HG03103 (cell line): ENCODE measurements around the gene ADAMTS8.

Source experiments
- ATAC-seq: cut with Tn5 transposase; IDR thresholded peaks from one replicate; pipeline ENCODE4 v1.9.1; 2021; ENCODE audit warnings: low read depth; ENCODE audit not compliant: unreplicated experiment

The ADAMTS8 gene

DNA sequence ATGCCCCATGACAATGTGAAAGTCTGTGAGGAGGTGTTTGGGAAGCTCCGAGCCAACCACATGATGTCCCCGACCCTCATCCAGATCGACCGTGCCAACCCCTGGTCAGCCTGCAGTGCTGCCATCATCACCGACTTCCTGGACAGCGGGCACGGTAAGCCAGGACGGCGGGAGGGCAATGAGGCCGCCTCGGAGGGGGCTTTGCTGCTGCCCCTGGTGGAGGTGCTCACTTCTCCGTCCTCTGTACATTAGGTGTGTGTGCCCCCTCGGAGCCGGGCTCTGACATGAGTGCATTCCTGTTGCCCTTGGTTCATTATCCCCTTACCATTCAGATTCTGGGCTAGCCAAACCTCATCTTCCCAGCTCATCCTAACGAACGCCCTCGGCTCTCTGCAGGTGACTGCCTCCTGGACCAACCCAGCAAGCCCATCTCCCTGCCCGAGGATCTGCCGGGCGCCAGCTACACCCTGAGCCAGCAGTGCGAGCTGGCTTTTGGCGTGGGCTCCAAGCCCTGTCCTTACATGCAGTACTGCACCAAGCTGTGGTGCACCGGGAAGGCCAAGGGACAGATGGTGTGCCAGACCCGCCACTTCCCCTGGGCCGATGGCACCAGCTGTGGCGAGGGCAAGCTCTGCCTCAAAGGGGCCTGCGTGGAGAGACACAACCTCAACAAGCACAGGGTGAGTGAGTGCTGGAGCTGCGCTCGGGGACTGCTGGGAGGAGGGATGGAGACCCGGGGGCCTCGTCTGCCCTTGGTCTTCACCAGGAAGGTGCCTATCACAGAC, 33.9 kb upstream of the ADAMTS8 start:
- no peak for ATAC-seq

DNA sequence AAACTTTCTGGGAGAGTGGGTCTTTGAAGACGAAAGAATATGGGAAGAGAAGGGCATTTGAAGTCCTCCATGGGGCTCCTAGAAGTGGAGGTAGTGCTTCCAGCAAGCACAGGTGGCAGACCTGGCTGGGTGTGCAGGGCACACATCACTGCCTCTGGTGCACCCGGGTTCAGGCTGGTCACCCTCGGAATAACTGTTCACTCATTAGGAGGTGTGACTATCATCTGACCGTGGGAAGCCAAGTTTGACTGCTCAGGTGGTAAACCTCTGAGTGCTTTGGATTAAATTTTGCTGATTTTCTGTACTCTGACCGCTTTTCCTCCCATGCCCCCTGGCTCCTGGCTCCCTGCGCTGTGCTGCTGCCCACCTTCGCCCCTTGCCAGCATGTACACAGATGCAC, 31.1 kb upstream of the ADAMTS8 start:
- no peak for ATAC-seq

DNA sequence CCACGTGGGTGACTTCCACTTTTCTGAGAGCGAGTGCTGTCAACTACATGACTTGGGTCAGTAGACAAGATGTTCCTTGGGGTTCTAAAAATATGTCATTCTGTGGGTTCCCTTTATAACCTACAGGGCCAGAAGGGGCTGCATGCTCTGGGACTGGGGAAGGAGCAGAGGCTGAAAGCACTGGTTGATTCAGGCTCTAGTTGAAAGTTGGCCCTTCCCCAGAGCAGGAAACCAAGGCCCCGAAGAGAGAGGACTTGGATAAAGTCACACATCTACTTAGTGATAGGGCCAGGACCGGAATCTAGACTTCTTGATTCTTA, 30.0 kb upstream of the ADAMTS8 start:
- ATAC-seq, result no peak

DNA sequence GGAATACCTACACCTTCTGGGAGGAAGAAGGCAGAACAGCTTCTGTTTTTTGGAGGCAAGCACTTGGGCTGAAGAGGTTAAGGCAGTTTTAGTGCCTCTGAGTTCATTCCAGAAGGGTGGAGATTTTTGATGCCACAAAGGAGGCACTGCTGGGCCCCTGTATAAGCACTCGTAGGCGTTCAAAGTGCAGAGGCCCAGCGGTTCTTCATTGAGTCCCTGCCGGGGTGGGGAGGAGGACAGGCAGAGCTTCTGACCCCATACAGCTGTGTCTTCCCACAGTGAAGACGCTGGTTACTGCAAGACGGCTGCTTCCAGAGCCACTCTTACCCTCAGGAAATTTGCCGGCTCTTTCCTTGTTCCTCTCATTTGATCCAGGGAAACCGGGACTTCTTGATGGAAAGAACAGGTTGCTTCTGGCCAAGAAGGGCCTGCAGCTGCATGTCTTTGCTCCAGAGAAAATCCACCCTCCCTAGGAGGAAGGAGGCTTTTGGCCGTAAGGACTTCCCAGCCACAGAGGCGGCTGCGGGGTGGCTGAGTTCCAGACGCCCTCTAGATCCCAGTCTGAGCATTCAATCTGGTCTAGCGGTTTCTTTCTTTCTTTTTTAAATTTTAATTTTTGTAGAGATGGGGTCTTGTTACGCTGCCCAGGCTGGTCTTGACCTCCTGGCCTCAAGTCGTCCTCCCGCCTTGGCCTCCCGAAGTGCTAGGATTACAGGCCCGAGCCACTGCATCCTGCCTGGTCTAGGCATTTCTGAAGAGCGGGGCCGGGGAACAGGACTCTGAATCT, 29.4 kb upstream of the ADAMTS8 start:
- no peak for ATAC-seq

DNA sequence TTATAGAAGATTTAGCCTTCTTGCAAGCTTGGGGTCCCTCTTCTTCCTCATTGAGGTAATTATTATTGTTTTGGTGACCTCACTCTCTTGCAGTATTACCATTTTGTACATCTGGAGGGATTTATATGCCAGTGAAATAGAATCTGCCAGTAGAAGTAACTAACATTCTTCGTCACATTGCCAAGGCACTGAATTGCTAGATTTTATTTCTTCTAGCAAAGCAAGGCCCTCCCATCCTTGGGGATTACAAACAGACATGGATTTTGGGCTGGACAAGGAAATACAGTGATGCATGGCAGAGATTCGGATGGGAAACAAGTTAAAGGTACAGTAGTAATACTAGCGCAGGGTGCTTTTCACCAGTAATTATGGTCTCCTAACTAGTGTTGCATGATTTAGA, 27.9 kb upstream of the ADAMTS8 start:
- ATAC-seq, result no peak

DNA sequence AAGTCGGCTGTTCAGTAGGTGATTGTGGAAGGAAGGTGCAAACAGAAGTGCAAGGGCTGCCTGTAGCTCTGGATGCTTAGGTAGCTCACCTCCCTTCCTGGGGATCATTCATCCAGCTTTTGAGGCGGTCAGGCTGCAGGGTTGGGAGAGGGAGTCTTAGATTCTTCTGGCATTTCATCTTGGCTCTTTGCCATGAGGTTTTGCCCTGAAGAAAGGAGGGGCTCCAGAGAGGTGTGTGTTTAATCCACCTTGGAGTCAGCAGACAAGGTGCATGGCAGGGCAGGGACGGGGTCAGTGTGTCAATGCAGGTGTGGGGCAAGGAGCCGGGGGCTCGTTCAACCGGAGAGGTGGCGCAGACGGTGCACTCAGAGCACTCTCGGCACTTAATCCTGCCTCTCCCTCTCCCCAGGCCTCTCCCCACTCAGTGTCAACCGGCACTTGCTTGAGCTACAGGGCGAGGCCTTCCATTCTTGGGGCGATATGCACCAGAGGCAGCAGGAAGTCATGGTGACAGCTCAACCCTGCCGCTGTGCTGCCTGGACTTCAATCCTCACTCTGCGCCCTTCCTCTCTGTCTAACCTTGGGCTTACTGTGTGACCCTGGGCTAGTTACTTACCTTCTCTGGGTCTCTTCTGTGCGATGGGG, 27.2 kb upstream of the ADAMTS8 start:
- ATAC-seq, result no peak

DNA sequence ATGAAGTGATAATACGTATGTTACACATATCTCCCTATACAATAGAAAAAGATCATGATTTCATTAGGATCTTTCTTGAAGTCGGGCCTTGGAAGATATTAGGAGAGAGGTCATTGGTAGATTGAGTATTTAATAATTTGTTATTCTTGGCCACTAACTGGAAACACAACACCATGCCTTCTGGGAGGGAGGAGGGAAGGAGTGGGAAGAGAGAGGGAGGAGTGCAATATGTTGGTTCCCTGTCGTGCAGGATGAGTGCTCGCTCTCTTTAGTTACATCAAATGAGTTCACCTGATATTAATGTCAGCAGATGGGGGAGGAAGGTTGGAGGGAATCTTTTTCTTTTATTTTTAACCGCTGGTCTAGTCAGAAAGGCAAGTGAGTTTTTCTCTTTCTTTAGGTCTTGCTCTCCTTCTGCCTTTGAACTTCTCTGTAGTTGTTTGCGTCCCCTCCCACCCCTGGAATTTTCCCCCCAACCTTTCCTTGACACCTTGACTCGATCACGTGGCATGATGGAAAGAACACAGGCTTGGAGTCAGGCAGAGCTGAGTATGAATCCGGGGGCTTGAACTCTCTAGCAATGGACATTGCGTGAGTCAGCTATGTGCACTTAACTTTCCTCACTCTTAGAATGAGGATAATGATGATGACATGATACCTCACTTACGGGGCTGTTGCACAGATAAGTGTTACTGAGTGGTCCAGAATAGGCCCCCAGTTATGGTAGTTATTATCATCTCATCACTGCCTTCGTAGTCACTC, 26.3 kb upstream of the ADAMTS8 start:
- no peak for ATAC-seq

DNA sequence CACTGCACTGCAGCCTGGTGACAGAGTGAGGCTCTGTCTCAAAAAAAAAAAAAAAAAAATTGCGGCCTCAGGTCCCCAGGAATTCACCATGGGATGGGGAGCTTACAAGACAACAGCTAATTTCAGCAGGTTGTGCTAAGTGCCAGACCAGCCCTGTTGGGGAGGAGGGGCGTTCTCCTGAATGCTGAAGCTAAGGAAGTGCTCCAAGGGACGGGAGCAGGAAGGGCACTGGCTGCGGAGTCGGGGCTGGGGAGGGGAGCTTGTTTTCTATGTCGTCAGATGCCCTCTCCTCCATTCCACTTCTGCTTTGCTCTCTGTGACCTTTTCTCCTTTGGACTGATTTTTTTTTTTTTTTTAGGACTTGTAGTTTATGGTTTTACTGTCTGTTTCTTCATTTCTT, 24.5 kb upstream of the ADAMTS8 start:
- ATAC-seq, result no peak

DNA sequence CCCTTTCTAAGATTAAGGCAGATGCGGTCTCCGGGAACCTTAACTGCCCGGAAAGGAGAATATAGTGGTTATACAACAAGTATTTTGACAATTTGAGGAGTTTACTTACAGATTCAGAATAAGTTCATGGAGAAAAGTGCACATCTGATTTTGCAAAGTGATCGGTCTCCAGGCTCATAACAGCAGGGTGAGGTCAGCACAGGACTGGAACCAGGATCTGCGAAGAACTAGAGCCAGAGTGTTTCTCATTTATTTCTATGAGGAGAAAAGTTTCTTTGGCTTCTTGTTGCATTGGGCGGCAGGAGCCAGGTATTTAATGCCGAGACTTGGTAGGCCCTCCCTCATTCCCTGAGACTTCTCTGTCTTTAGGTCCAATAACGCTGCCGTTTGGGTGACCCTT, 23.8 kb upstream of the ADAMTS8 start:
- no peak for ATAC-seq

DNA sequence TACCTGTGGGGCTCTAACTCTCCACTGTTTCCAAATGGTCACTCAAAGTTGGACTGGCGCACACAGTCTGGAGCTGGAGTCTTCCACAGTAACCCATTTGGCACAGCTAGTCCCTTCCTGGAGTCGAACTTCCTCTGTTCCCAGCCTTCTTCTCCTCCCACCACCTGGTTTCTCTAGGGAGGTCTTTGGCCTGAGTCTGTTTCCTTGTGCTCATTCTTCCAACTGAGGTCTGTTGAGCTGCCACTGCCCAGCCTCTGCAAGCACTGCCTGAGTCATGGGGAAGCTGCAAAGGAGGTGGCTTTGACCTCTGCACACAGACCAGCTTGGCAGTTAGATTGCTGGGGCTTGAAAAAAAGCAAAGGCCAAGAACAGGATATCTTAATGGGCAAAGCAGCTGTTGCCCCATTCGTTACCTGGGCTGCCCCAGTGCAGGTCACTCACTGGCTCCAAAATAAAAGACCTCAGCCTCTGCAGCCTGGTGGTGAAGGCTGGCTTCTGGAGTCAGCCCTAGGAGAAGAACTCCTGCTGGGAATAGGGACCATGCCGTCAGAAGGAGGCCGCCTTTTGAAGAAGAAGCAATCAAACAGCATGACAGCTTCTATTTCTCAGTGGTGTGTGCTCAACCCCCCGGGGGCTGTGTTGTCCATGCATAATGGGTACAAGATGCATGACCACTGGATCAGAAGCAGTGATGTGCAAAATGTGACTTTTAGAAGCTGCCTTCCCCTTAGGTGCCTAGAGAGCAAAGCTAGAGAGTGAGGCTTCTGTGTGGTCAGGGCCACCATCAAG, 23.0 kb upstream of the ADAMTS8 start:
- no peak for ATAC-seq

DNA sequence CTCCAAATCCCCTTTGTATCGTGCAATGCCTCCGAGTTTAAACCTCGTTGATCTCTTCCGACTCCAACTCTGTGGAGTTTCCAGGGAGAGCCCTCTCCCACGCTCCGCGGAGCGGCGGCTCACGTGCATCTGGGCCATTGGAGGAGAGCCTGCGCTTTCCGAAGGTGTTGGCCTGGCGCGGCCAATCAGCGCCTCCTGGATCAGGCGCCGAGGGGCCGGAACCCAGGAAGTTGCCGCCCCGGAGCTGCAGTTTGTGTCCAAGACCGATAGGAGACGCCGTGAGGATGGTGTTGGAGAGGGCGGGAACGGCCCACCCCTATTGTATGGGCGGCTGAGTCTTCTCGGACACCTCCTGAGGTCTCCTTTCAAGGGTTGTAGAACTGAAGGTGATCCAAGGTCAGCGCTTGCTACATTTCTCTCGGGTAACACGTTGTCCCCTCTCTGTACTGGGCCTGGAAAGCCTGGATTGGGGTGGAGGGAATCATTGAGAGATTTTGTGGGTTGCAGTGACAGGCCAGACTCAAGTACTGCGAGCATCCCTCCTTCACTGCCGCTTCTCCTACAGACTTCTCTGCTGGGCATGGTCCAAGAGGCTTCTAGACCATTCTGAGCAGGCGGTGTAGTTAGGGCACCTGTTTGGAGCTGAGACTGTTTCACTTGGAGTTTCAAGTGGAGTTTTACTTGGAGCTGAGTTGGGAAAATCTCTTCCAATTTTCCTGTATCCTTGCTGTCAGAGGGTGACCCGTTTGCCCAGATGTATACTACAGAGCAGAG, 21.8 kb upstream of the ADAMTS8 start:
- no peak for ATAC-seq

DNA sequence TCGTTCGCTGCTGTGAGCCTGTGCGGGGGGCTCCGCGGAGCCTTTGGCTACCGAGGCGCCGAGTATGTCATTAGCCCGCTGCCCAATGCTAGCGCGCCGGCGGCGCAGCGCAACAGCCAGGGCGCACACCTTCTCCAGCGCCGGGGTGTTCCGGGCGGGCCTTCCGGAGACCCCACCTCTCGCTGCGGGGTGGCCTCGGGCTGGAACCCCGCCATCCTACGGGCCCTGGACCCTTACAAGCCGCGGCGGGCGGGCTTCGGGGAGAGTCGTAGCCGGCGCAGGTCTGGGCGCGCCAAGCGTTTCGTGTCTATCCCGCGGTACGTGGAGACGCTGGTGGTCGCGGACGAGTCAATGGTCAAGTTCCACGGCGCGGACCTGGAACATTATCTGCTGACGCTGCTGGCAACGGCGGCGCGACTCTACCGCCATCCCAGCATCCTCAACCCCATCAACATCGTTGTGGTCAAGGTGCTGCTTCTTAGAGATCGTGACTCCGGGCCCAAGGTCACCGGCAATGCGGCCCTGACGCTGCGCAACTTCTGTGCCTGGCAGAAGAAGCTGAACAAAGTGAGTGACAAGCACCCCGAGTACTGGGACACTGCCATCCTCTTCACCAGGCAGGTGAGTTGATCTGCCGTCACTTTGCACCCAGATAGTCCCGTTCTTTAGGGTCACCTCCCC, 21.0 kb upstream of the ADAMTS8 start:
- ATAC-seq, result no peak

DNA sequence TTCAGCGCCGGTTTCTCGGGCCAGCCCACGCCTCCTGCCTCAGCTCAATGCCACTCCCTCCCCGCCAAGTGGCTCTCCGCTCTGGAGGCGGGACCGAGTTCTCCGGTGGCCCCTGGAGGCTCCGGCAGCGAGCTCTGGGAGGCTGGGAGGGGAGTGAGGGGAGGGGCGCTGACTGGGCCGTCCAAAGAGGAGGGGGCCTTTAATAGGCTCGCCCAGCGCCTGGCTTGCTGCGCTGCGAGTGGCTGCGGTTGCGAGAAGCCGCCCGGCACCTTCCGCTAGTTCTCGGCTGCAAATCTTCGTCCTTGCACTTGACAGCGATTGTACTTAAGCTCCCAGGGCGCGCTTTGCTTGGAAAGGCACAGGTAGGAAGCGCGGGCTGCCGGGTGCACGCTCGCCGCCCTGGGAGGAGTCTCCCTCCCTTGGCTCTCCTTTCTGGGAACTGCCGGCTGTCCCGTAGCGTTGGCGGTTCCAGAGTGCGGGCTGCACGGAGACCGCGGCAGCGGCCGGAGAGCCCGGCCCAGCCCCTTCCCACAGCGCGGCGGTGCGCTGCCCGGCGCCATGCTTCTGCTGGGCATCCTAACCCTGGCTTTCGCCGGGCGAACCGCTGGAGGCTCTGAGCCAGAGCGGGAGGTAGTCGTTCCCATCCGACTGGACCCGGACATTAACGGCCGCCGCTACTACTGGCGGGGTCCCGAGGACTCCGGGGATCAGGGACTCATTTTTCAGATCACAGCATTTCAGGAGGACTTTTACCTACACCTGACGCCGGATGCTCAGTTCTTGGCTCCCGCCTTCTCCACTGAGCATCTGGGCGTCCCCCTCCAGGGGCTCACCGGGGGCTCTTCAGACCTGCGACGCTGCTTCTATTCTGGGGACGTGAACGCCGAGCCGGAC, 20.3 kb upstream of the ADAMTS8 start, which contains the start of gene ADAMTS15:
Gene ADAMTS15, plus strand, starts transcription at position 230 of the 894 bp plus-strand sequence. Its CDS starts 329 bp downstream, at position 559.
- no peak for ATAC-seq

DNA sequence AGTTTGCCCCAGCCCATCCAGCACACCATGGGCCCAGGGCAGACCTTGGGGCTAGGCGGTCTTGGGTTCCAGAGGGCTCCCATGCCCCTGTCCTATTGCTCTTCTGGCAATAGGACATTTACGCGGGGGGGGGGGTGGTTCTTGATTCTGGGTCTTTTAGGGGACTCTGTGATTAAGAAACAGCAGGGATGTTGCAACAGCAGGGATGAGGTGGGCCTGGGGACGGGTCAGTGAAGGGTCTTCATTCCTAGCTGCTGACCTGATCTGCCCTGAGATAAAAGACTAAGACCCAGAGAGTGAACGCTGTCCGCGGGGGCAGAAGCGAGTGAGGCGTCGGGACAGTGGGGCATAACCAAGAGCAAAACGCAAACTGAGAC, 19.6 kb upstream of the ADAMTS8 start:
- ATAC-seq, result no peak

DNA sequence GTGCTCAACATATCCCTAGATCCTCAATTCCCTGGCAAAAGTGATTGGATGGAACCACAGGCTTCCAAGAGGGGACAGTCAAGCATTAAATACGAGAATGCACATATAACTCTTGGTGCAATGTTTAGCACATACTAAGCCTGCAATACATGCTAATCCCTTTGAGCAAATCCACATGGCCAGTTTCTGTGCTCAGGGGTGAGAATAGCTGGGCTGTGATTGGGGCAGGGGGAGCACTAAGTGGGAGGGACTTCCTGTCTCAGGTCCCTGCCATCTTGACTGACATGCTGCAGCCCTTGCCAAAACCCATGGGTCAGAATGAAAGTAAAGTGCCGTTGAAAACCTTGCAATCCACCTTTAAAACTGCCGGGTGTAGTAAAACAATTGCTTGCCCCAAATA, 17.4 kb upstream of the ADAMTS8 start:
- ATAC-seq, result no peak

DNA sequence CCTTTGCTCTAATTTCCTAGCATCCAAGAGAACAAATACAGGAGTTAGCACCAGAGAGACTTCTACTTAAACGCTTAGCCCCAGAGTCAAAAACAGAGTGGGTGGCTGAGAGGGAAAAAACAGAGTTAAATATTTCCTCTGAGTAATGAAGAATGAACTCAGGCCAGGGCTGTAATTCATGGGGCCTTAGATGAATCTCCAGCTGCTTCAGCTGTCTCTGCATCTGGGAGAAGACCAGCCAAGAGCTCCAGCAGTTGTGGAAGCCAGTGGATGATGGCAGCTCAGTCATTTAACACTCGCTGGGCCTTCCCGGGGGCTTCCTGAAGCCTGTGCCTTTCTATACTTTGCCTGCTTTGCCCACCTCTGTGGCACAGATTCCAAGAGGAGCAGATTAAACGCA, 14.3 kb upstream of the ADAMTS8 start:
- ATAC-seq, result no peak

DNA sequence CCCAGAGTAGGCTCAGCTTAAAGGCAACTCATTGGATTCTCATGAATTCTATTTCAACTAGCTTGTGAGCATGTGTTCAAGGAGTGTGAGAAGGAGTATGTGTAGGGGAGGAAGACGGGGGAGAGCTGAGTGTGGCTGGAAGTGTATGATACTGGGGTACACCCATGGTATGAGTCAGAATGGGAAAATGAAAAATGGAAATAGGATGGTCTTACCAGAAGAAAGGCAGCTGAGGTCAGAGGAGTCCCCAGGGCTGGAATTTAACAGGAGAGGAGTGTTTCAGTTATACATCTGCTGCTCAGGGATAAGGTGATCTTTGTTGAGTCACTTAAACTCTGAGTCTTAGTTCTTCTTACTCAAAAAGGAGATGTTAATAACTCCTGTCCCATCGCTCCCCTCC, 13.3 kb upstream of the ADAMTS8 start:
- ATAC-seq, result no peak

DNA sequence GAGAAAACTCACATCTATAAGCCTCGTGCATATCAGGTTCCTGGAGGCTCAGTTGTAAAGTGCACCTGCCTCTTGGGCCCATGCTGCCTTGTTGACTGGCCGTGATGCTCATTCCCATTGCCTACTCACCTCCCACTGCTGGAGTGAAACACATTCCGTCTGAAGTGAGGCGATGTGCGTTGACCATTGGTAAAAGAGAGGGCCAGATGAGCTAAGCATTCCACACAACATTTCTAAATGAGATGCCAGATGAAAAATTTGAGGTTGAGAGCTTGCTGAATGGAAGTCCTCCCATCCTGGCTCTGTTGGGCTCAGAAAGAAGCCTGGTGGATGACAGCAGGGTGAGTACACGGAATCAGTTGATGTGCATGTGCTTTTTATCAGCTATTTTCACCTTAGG, 11.5 kb upstream of the ADAMTS8 start:
- no peak for ATAC-seq
